AG20443 (cell line): ENCODE measurements around the gene TMPRSS13.

Experiments used
- DNase-seq: peaks from one replicate; pipeline ENCODE4 v3.0.0; 2012; ENCODE audit warnings: low spot score, mixed read lengths

The TMPRSS13 gene

DNA sequence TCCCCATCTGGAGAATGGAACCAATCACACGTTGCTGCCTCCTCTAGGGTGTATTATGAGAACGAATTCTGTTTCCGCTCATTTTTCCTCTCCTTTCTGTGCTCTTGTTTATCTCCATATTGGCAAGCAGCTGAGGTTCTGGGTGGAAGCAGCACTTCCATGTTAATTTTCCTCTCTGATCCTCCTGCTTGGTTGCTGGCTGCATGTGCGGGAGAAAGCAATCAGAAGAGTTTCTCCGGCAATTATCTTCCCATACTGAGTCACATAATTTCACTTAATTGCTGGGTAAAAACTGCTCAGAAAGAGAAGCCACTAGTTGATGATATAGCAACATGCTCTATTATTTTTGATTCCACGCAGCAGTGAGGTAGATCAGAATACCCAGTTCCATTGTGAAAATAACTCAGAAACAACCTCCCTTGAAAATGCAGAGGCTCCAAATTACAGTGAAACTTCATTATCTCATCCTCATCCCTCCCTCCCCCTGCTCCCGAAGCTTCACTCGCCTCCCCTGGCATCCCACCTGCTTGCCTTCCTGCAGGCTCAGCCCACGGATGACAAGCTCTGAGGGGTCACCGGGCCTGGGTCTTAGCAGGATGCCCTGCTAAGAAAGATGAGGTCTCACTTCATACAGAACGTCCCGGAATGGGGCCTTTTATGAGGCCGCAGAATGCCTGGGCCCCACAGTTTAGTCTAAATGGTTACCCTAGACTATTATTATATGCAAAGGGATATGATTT, 73.1 kb downstream of the TMPRSS13 start:
- no peak for DNase-seq

DNA sequence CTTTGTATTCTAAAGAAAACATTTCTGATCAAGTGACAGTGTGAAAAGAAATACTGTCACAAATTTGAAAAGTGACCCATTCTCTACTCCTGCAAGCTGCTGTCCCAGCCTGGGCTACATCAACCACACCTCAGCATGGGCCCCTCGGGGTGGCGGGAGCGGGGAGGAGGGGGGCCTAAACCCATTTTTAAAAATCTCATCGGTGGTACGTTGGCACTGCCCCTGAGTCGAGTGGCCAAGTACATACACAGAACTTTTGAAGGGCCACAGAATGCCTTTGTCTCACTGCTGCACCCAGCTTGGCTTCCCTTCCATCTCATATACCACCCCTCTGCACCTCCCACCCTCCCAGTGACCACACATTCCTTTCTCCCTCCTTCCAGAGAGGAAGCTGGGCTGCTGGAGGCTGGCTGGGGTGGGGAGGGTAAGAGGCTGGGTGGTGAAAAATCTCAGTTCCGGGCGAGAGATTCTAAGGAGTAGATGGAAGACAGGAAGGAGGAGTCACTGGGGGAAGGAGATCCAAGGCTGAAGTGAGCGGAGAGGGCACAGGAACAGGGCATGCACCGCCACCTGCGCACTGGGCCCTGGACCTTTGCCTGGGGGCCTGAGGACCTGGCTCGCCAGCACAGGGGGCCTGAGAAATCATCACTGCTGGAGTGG, 73.9 kb downstream of the TMPRSS13 start:
- DNase-seq, result no peak

DNA sequence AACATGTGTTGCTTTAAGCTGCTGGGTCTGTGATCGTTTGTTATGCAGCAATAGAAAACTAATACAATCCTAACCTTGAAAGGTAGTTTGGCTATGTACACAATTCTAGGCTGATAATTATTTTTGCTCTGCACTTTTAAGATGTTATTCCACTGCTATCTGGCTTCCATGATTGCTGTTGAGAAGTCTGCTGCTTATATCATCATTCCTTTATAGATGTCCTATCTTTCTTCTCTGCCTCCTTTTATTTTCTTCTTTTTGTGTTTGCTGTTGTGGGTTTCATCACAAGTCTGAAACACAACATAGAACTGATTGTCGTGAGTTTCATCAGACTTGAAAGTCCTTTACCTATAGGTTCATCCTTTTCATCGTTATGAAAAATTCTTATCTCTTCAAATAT, 76.9 kb downstream of the TMPRSS13 start:
- DNase-seq, result no peak

DNA sequence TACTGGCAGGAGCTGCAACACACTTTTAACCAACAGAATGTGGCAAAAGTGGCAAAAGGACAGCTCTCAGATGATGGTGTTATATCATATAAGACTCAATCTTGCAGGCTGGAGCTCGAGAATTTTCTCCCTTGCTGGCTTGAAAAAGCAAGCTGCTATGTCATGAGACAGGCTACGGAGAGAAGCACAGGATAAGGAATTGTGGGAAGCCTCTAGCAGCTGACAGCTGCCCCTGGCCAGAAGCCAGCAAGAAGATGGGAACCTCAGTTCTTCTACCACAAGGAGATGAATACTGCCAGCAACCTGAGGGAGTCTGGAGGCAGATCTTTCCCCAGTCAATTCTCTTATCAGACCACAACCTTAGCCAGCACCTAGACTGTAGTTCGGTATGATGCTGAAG, 77.3 kb downstream of the TMPRSS13 start:
- no peak for DNase-seq

DNA sequence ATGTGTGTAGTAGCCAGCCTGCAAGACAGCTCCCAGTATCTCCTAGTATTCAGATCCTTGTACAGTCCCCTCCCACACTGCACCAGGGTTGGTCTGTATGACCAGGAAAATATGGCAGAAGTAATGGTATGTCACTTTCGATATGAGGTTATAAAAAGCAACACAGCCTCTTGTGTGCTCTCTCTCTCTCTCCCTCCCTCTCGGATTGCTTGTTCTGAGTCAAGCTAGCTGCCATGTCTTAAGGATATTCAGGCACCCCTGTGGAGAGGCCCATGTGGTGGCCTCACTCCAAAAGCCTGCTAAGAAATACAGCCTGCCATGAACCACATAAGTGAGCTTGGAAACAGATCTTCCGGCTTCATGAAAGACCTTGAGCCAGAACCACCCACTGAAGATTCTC, 78.1 kb downstream of the TMPRSS13 start:
- DNase-seq, result no peak
